Measurements from ENCODE around the gene CDC27. TPM values are rescaled to one million over a fixed set of nuclear protein-coding genes. Genes with fewer than 3 reads are reported as not detected.
A peak's percentile ranks its signal among the peaks of the same experiment; 100 is the strongest.

The CDC27 gene
- total RNA-seq, 1 experiment from 2014 or later: 141 TPM

DNA sequence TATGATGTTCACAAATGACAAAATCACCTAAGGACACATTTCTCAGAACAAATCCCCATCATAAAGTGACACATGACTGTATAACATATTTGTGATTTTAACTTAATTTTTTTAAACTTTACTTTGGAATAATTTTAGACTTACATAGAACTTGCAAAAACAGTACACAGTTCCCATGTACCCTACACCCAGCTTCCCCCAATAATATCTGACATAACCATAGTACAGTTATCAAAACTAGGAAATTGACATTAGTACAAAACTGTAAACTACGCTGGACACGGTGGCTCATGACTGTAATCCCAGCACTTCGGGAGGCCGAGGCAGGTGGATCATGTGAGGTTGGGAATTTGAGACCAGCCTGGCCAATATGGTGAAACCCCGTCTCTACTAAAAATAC is 24.8 kb downstream of the CDC27 start:
- POLR2A ChIA-PET: no interaction called here
- no peaks in the 10 kb centered on the region for H3K27me3 Mint-ChIP-seq (ENCODE audit: insufficient read depth, unreplicated experiment)
- no peak overlapping the region for H3K27ac Mint-ChIP-seq (ENCODE audit: low read depth, unreplicated experiment)
- peaks cover 71% of the 10 kb centered on the region for H3K36me3 Mint-ChIP-seq (ENCODE audit: insufficient read depth, unreplicated experiment)
- intact Hi-C loops (cut with micrococcal nuclease): no loop called here
- TF ChIP-seq, protein P1, sequence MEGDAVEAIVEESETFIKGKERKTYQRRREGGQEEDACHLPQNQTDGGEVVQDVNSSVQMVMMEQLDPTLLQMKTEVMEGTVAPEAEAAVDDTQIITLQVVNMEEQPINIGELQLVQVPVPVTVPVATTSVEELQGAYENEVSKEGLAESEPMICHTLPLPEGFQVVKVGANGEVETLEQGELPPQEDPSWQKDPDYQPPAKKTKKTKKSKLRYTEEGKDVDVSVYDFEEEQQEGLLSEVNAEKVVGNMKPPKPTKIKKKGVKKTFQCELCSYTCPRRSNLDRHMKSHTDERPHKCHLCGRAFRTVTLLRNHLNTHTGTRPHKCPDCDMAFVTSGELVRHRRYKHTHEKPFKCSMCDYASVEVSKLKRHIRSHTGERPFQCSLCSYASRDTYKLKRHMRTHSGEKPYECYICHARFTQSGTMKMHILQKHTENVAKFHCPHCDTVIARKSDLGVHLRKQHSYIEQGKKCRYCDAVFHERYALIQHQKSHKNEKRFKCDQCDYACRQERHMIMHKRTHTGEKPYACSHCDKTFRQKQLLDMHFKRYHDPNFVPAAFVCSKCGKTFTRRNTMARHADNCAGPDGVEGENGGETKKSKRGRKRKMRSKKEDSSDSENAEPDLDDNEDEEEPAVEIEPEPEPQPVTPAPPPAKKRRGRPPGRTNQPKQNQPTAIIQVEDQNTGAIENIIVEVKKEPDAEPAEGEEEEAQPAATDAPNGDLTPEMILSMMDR (IDR thresholded peaks at IDR 0.05; ENCODE audit: unreplicated experiment): no peak
- DNase-seq (ENCODE audit: unreplicated experiment): no peak
- H3K9me3 Mint-ChIP-seq (ENCODE audit: unreplicated experiment): no peaks in the 10 kb centered on the region
- no TSS peak for BruUV-seq (replicated peaks)
- no peak overlapping the region for H3K4me3 Mint-ChIP-seq (ENCODE audit: unreplicated experiment)
- CTCF ChIA-PET: no interaction called here
- no peaks in the 10 kb centered on the region for H3K4me1 Mint-ChIP-seq (ENCODE audit: insufficient read depth, unreplicated experiment)

DNA sequence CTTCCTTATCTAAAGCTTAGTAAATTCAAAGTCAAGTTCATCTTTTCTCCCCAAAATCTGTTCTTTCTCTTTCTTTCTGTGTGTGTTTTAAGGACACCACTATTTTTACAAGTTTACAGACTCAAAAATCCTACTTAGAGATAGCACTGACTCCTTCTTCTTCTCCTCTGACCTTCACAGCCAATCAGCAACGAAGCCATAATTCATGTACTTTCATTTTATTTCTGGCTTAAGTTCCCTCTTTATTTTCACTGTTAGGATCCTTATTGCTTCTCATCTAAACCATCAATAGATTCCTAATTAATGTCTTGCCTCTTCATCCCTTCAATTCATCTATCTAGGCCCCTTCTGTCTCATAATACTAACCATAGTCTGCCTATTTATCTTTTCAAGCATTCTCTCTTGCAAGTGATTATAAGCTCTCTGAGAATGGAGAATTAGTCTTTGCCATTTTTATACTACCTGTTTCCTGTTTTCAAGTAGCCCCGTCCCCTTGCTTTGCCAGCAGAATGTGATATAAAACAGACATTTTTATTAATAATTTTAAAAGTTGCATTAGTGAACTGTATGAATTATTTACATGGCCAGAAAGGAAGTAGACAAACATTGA is 27.0 kb downstream of the CDC27 start:
- H3K9me3 Mint-ChIP-seq (ENCODE audit: unreplicated experiment): no peaks in the 10 kb centered on the region
- H3K27me3 Mint-ChIP-seq (ENCODE audit: insufficient read depth, unreplicated experiment): no peaks in the 10 kb centered on the region
- POLR2A ChIA-PET: interaction anchor here (1.1 to 1.3 kb wide), 2 partner anchors 8 to 17 kb away, joined by 4 read pairs; no protein-coding TSS in a partner anchor
- peak overlapping the region; percentile 16 for H3K27ac Mint-ChIP-seq (ENCODE audit: low read depth, unreplicated experiment)
- peaks cover 63% of the 10 kb centered on the region for H3K36me3 Mint-ChIP-seq (ENCODE audit: insufficient read depth, unreplicated experiment)
- no peak for DNase-seq (ENCODE audit: unreplicated experiment)
- intact Hi-C loops (cut with micrococcal nuclease): no loop called here
- no TSS peak for BruUV-seq (replicated peaks)
- no peak overlapping the region for H3K4me3 Mint-ChIP-seq (ENCODE audit: unreplicated experiment)
- CTCF ChIA-PET: interaction anchor here (0.6 kb wide), 1 partner anchor 78 kb away, joined by 3 read pairs; no protein-coding TSS in a partner anchor
- no peaks in the 10 kb centered on the region for H3K4me1 Mint-ChIP-seq (ENCODE audit: insufficient read depth, unreplicated experiment)
- TF ChIP-seq, protein P1 (IDR thresholded peaks at IDR 0.05; ENCODE audit: unreplicated experiment): no peak

DNA sequence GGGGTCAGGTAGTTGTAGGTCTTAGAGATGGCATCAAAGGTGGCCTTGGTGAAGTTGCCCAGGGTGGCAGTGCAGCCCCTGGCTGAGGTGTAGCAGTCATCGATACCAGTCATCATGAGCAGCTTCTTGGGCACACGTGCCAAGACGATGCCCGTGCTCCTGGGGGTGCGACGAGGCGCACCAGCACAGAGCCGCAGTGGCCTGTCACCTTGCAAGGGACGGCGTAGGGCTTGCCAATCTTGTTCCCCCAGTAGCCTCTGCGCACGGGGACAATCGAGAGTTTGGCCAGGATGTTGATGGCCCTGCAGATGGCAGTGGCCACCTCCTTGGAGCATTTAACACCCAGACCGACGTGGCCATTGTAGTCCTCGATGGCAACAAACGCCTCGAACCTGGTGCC is 29.8 kb downstream of the CDC27 start:
- intact Hi-C loops (cut with micrococcal nuclease): no loop called here
- no peak overlapping the region for H3K27ac Mint-ChIP-seq (ENCODE audit: low read depth, unreplicated experiment)
- peaks cover 70% of the 10 kb centered on the region for H3K36me3 Mint-ChIP-seq (ENCODE audit: insufficient read depth, unreplicated experiment)
- TF ChIP-seq, protein P1 (IDR thresholded peaks at IDR 0.05; ENCODE audit: unreplicated experiment): no peak
- no TSS peak for BruUV-seq (replicated peaks)
- DNase-seq (ENCODE audit: unreplicated experiment): no peak
- H3K4me1 Mint-ChIP-seq (ENCODE audit: insufficient read depth, unreplicated experiment): no peaks in the 10 kb centered on the region
- POLR2A ChIA-PET: no interaction called here
- H3K27me3 Mint-ChIP-seq (ENCODE audit: insufficient read depth, unreplicated experiment): no peaks in the 10 kb centered on the region
- no peak overlapping the region for H3K4me3 Mint-ChIP-seq (ENCODE audit: unreplicated experiment)
- no peaks in the 10 kb centered on the region for H3K9me3 Mint-ChIP-seq (ENCODE audit: unreplicated experiment)
- CTCF ChIA-PET: no interaction called here

DNA sequence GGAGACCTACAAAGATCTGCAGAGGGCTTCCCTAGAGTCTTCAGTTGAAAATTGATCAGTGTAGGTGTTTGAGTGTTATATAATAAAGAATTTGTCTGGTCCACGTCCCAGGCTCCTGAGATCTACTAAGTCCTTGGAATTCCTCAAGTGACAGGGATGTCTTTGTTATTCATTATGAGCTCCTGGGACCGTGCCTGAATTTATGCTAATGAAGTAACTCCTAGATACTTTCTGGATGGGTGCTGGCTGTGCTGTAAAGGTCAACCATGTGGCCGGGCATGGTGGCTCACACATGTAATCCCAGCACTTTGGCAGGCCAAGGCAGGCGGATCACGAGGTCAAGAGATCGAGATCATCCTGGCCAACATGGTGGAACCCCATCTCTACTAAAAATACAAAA is 43.7 kb downstream of the CDC27 start:
- intact Hi-C loops (cut with micrococcal nuclease): no loop called here
- Mint-ChIP-seq H3K27ac (ENCODE audit: low read depth, unreplicated experiment) (no peak overlapping the region), H3K36me3 (ENCODE audit: insufficient read depth, unreplicated experiment) (peaks cover 83% of the 10 kb centered on the region), H3K4me3 (ENCODE audit: unreplicated experiment) (no peak overlapping the region), H3K9me3 (ENCODE audit: unreplicated experiment) (no peaks in the 10 kb centered on the region), H3K27me3 (ENCODE audit: insufficient read depth, unreplicated experiment) (no peaks in the 10 kb centered on the region), H3K4me1 (ENCODE audit: insufficient read depth, unreplicated experiment) (no peaks in the 10 kb centered on the region)
- TF ChIP-seq, protein P1 (IDR thresholded peaks at IDR 0.05; ENCODE audit: unreplicated experiment): no peak
- ChIA-PET CTCF (no interaction called here), POLR2A (interaction anchor here (1.4 to 1.5 kb wide), 2 partner anchors 9 to 17 kb away, joined by 3 to 4 read pairs; no protein-coding TSS in a partner anchor)
- BruUV-seq (replicated peaks): no TSS peak
- no peak for DNase-seq (ENCODE audit: unreplicated experiment)

All from MCF 10A (cell line).